Right ventricle myocardium superior (tissue), 1 donor: ENCODE measurements around the gene ZNF648. TPM values are rescaled to one million over a fixed set of nuclear protein-coding genes. Genes with fewer than 3 reads are reported as not detected.
A peak's percentile ranks its signal among the peaks of the same experiment; 100 is the strongest.

Source experiments
- ATAC-seq: fragments of 200-7000 bp; cut with Tn5 transposase; one replicate; pipeline ENCODE4 v1.9.1; 2020; ENCODE audit warnings: mild to moderate bottlenecking; ENCODE audit not compliant: poor library complexity
- DNase-seq: peaks from one replicate; pipeline ENCODE4 v3.0.0-alpha.2; 2020
- intact Hi-C: fragments of 100-400 bp; cut with DNase I; formaldehyde crosslinking; loops from one replicate; pipeline ENCODE4 v1.11.2; 2022
- total RNA-seq: library from RNA; stranded (reverse); fragmentation: NEBNext Ultra II Directional; extraction: Animal tissue kit (Norgen Biotek cat#: 25700); gene quantifications from one replicate; pipeline ENCODE4 v1.2.1, GENCODE V29; 2021
- donor health status: DM: no; HTN: yes; CAD: no; lungs with severe emphysema.

Gene ZNF648
- total RNA-seq, 1 donor from 2014 or later, result not detected

DNA sequence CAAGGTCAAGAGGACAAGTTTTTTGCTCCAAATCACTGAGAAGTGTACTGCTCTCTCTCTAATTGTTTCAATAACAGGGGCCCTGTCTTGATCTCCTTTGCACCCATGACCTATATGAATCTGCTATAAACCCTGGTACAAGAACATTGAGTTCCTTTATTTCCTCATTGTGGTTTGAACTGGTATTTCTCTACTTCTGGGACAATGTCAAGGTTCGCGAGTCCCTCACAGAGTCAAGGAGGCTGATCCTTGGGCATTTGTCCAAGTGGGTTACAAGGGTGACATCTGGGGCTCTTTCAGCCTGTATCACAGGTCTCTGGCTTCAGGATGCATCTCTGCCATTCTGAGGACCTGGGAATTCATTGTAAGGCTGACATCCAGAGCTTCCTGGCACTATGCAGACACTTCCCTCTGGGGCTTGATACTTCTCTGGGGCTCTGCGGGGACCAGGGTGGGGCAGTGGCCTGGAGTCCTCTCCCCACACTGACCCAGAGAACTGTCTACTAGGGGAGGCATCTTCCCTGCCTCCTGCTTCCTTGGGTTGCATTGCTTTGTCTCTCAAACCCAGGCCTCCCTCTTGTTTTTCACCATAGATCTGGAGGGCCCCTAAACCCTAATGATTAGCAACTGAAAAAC, 22.5 kb upstream of the ZNF648 start:
- ATAC-seq (no peak), DNase-seq (no peak)
- intact Hi-C loops, result loop anchor here (2.0 to 10.0 kb wide), 3 partner anchors 313 to 701 kb away; partner anchors contain the start of genes CACNA1E and NPL

- DNase-seq (no peak), ATAC-seq (no peak)
- intact Hi-C loops, result loop anchor here (5.0 to 10.0 kb wide), 2 partner anchors 599 to 704 kb away; partner anchors contain the start of genes CACNA1E and NPL
Observed at GRCh38 chr1:182080955-182081582, 19.6 kb upstream of the ZNF648 start.

GRCh38 chr1:182080040-182080439, 18.5 kb upstream of the ZNF648 start:
- DNase-seq (no peak), ATAC-seq (no peak)
- intact Hi-C loops, result loop anchor here (5.0 to 10.0 kb wide), 2 partner anchors 598 to 705 kb away; partner anchors contain the start of genes CACNA1E and NPL

GRCh38 chr1:182071924-182072323, 10.4 kb upstream of the ZNF648 start:
- ATAC-seq (no peak), DNase-seq (no peak)
- intact Hi-C loops, result no loop called here

DNA sequence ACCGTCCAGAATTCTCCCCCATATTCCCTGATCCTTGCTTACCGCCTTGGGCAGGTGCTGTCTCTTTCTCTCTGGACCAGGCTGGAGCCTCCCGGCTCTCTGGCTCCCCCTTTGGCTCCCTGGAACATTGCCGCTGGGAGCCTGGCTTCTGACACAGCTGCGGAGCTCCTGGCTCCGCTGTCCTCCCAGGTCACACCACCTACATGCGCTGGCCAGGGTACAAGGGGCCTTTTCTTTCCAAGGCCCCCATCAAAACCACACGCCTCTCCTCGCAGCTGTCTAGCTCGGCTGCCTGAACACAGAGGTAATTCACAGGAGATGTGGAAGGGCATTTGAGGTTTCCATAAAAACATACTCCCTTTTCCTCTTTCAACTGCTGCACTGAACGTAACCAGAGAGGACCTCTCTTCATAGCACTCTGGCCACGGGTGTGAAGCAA, 7.5 kb upstream of the ZNF648 start:
- peak; percentile 87 for ATAC-seq
- peak; percentile 67 for DNase-seq
- intact Hi-C loops, result no loop called here

DNA sequence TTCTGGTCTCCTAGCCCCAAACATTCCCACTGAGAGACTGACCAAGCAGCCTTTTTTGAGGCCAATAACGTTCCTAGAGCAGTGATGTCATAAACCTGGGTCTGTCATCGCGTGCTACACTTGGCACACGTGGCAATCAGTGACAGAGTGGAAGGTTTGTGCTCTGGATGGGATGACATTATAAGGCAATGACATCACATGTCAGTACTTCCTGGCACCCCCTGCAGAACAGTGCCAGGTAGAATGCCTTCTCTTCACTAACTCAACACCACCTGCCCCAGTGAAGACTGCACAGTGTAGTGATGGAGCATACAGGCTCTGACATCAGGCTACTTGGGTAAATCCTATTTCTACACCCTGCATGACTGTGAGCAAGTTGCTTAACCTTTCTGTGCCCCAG, 5.4 kb upstream of the ZNF648 start:
- DNase-seq (no peak), ATAC-seq (no peak)
- intact Hi-C loops, result no loop called here

- intact Hi-C loops, result no loop called here
- ATAC-seq, result no peak
Observed at GRCh38 chr1:182065126-182065845, 3.8 kb upstream of the ZNF648 start.

GRCh38 chr1:182064611-182065010, 3.1 kb upstream of the ZNF648 start:
- DNase-seq, result no peak
- no peak for ATAC-seq
- intact Hi-C loops, result no loop called here

More at GRCh38 chr1:182065126-182065845, 3.8 kb upstream of the ZNF648 start:
- DNase-seq, result no peak

DNA sequence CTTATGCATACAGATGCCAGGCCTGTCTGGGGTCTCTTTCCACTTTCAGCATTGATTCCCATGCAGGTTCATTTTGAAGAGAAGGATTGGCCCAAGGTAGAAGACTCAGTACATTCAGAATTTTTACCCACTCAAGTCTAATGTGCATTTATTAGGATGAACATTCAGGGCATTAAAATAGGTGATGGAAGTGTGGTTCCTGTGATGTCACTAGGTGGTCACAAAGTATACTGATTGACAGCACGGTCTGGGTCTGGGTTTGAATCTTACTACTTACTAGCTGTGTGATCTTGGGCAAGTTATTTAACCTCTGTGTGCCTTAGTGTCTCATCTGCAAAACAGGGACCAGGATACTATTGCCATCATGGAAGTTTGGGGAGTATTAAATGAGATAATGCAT, 711 bp upstream of the ZNF648 start:
- DNase-seq (no peak), ATAC-seq (no peak)
- intact Hi-C loops, result no loop called here

GRCh38 chr1:182060877-182061276, 635 bp downstream of the ZNF648 start:
- intact Hi-C loops, result no loop called here
- DNase-seq (no peak), ATAC-seq (no peak)

- DNase-seq (no peak), ATAC-seq (no peak)
- intact Hi-C loops, result no loop called here
Observed at GRCh38 chr1:182059936-182060335, 1.6 kb downstream of the ZNF648 start.

DNA sequence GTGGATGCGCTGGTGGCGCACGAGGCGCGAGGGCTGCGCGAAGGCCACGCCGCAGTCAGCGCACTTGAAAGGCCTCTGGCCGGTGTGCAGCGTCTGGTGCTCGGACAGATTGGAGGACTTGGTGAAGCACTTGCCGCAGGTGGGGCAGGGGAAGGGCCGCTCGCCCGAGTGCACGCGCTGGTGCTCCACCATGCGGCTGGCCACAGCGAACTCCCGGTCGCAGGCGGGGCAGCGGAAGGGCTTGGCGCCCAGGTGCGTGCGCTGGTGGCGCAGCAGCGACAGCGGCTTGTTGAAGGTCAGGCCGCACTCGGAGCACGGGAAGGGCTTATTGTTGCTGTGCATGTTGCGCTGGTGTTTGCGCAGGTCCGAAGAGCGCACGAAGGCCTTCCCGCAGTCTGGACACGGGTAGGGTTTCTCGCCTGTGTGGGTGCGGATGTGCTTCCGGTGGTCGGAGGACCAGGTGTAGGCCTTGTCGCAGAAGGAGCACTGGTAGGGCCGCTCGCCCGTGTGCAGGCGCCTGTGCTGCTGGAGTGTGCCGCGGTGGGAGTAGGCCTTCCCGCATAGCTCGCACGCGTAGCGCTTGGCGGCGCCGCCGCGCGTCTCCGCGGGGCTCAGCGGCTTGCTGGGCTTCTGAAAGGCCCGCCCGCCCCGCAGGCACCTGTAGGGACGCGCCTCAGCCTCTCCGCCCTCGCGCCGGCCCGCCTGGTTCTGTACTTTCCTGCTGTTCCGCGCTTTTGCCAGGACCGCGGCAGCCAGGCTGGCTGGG, 4.7 kb downstream of the ZNF648 start:
- intact Hi-C loops, result no loop called here
- DNase-seq (no peak), ATAC-seq (peak; percentile 49)

- DNase-seq (no peak), ATAC-seq (no peak)
- intact Hi-C loops, result no loop called here
Observed at GRCh38 chr1:182054698-182055326, 6.7 kb downstream of the ZNF648 start.

- ATAC-seq, result no peak
- intact Hi-C loops, result no loop called here
- DNase-seq, result no peak
Observed at GRCh38 chr1:182052355-182052754, 9.2 kb downstream of the ZNF648 start.

DNA sequence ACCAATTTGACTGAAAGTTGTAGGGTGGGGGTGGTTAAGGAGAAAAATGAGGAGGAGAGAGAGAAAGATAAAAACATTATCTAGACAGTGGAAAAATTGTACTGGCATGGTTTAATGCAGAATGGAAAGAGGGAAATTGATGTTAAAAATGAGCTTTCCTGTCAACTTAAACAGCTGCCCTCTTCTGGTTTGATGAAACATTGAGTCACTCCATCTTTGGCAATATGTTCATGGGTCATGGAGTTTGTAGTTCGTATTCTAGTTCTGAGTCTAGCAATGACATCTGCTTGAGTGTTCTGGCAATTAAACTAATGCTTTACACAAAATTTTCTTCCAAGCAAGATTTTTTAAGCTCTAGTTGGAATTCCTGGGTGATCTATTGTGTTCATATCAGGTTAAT, 9.6 kb downstream of the ZNF648 start:
- no peak for ATAC-seq
- DNase-seq, result no peak
- intact Hi-C loops, result no loop called here

GRCh38 chr1:182050481-182051448, 10.7 kb downstream of the ZNF648 start:
- intact Hi-C loops, result no loop called here
- no peak for DNase-seq

GRCh38 chr1:182048562-182048961, 12.9 kb downstream of the ZNF648 start:
- DNase-seq (no peak), ATAC-seq (no peak)
- intact Hi-C loops, result no loop called here

More at GRCh38 chr1:182050481-182051448, 10.7 kb downstream of the ZNF648 start:
- no peak for ATAC-seq
